HK-2 (cell line): ENCODE results near the gene PGC.
"Not testable (repeated sequence)": the region's sequence is repeated elsewhere in the genome, so short reads cannot be mapped to it uniquely, and the experiment has no call there.

Source experiments
- DNase-seq: peaks from one replicate; pipeline ENCODE4 v3.0.0-alpha.2; 2018; ENCODE audit not compliant: unreplicated experiment

The PGC gene

DNA sequence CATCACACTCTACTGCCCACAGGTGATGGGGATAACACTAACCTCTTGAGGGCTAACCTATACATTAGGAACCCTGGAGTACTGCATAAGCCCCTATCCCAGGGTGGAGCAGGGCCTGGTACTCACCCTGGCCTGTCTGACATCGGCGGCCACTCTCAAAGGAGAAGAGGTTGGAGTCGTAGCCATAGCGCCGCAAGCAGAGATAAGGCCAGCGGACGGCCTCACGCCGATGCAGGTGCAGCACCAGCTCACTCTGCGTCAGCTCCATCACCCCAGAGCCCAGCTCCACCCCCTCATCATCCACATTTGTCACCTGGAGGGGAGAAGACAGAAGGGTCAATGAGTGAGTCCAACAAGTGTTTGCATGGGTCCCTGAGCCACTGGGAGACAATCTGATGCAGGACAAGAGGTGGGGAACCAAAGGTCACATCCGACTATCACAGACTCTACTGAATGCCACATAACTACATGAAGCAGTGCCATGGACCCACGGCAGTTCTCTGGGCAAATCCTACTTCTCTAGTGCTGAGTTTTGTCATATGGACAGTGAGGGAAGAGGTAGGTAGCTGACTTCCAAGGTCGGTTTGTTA, 28.2 kb upstream of the PGC start:
- no peak for DNase-seq

DNA sequence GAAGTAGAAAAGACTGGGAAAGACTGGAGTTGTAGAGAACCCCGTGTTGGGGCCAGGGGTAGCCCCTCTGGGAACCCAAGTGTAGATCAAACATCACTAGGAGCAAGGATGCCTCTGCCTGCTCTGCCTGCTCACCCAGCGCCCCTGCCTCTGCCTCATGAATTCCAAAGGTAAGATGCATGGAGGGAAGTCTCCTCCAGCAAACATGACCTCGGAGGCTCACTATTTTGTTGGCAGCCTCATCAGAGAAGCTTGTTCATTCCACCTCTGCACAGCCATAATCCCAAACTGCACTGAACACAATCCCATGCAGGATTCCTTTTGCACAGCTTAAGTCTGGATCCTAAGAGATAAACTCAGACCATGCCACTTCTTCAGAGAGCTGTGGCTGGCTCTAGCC, 27.6 kb upstream of the PGC start:
- no peak for DNase-seq

DNA sequence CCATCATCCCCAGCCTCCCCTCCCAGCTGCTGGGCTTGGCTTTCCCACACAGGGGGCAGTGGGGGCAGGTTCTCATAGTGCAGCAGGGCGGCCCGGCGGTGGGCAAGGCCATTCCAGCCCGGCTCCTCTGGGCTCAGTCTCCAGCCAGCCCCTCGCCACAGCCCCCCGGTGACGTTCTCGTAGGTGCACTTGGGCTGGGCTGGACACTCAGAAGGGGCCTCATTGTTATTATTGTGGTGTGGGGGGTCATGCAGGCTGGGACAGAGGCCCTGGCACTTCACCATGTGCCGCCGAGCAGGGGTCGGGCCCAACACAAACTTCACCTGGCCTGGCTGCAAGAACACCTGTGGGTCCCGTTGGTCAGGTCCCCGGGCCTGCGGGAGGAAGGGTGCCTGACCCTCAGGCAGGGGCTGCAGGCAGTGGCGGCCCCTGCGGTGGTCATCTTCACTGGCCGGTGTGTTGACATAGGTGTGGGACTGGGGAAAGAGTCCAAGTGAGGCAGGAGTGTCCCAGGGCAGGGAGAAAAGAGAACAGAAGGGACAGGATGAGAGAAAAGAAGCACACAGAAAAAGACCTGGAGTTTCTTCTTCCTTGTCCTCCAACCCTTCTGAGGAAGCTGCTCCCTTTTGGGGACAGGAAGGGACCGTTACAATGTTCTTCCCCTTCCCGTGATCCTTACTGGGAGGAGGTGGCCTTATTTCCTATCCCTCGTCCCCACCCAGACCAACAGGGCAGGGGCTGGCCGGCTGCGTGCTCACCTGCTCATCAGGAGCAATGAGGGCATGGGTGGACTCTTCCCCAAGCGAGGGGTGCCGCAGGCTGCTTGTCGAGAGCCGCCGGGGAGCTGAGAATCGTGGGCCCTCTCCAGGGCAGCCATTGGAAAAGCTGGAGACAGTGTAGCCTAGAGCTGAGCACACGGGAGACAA, 24.1 kb upstream of the PGC start:
- no peak for DNase-seq

DNA sequence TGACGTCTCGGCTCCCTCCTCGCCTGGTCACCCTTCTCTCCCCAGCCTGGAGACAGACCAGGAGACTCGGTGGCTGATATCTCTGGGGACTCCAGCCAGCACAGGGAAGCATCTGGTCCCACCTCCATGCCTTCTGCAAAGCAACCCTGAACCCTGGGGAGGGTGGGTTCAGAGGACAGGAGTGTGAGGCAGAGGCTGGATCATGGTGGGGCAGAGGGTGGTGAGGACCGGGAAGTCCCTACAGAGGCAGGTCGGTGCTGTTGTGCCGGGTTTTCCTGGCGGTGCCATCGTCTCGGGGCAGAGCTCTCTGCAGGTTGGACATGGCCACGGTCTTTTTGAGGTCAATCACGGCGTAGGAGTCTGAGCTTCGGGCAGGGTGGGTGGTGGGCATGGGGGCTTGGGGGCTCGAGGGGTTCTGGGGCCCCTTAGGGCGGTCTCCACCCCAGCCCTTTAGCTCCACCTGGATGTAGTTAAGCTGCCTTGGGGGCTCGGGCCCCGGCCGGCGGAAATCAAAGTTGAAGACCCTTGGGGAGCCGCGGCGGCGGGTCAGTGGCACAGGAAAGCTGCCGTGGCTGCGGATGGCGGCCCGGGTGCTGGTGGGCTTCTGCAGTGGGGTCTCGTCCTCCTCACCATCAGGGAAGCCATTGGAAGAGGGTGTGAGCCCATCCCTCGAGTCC, 23.3 kb upstream of the PGC start:
- no peak for DNase-seq

DNA sequence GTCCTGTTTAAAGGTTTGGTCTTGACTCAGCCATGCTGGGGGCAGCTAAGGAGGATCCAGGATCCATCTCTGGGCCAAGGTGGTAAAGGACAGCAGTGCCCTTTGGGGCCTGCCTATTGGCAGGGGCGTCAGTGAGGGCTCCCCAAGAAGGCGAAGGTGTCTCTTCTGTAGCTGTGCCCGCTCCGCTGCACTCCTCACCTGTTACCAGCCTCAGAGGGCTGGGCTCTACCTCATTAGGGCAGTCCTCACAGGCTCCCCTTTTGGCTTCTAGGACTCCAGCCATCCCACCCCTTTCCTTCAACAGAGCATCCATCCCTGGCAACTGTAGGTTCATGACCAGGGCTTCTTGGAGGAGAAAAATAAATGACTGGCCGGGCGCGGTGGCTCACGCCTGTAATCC, 22.2 kb upstream of the PGC start:
- no peak for DNase-seq

DNA sequence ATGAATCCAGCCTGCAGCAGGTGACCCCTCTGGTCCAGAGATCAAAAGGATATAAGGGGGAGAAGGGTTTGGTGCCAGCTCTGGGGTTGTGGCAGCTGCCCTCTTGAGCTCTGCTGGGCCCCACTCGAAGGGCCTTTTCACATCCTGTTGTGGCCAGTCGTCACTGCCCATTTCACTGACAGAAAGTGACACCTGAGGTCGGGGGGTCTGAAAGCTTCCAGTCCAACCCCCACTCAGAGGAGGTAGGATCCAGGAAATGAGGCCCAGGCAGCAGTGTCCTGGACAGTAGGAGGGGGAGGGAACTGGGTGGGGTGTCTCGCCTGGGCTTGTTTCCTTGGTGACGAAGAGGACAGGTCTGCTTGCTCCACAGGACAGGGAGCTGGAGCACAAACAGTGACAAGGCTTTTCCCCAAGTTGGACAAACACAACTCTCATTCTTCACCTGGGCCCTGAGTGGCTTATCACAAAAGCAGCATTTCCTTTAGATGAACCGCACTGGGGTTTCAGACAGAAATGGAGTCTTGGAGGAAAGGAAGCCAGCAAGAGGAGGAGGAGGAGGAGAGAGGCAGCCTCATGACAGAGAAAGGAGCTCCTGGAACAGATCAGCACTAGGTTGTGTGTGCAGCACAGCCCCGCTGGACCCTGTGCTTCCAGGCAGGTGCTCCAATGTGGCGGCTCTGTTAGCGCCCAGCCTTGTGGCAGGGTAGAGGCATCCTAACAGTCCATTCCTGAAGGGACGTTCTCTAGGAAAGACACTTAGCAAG, 21.5 kb upstream of the PGC start:
- no peak for DNase-seq

DNA sequence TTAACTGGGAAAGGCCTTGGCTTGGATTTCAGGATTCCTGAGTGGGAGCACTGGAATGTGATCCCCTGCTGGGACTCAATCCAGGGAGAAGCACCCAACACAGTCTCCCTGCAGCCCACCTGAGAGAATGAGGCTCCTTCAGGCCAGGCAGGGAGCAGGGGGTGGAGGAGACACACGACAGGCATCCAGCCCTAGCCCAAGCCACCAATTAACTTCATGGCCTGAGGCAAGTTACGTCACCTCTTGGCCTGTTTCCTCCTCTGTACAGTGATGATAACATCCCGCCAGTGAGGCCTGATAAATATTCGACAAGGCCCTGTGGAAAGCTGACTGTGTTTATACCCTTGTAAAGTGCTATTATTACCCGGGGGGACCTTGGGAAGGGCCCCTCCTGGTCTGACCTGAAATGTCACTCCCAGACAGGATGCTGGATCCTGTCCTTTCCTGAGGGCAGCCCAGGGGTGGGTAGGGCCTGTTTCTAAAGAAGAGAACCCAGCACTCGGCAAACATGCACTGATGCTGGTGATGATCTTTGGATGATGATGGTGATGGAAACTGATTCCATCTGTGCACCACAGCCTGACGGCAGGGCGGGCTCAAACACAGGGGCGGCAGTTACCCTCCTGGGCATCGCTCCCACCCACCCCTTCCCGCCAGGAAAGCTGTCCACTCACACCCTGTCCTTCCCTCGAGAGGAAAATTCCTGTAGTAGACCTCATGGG, 20.1 kb upstream of the PGC start:
- no peak for DNase-seq

DNA sequence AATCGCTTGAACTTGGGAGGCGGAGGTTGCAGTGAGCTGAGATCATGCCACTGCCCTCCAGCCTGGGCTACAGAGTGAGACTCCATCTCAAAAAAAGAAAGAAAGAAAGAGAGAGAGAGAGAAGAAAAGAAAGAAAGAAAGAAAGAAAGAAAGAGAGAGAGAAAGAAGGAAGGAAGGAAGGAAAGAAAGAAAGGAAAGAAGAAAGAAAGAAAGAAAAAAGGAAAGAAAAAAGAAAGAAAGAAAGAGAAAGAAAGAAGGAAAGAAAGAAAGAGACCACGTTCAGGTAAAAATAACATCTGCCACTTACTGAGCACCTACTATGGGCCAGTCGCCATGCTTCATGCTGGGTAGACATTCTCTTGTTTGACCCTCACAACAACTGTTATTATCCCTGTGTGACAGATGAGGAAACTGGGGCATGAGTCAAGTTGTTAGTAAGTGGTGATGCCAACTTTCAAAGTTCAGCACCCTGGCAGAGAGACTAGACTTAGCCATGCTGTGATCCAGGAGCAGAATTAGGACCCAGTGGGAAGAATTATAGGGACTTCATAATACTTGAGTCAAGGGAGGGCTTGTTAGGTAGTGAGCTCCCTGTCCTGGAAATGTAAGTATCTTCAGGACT, 19.0 kb upstream of the PGC start:
- DNase-seq = not testable (repeated sequence)

DNA sequence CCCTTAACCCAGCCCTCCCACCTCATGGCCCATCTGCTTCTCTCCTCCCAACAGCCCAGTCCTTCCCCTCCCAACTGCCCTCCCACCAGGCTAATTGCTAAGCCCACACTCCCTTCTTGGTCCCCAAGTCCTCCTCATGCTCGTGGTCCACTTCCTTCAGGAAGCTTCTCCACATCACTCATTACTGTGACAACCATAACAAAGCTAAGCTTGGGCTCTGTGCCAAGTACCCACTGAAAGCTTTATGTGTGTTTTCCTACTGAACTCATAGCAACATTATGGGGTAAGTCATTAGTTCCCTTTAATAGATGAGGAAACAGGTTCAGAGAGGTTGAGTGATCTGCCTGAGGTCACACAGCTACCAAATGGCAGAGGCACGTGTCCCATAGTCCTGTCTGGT, 16.3 kb upstream of the PGC start:
- no peak for DNase-seq

DNA sequence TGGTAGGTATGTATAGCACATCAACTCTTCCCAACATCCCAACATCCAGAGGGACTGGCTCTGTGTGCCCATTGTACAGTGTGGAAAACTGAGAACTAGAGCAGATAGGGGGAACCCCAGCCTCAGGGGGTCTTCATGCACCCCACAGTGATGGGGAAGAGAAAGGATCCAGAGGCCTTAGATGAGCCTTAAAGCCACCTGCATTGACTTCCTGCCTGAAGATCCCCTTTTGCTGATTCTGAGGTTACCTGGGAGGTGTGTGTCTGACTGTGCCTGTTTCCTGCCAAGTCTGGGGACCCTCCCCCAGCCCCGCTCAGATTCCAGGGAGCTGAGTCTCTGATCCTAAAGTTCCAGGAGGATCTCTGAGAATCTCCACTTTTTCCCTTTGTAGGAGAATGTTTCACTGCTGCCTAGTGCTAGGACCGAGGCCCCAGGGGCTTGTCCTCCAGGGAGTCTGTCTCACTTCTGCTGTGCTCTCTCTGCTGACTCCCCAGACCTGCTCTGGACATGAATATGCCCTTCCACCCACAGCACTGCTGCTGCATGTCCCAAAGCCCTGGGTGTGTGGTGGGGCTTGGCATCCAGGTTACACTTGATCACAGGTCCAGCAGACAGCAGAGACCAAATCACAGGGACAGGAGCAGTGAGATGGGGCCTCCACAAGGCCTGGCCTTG, 12.8 kb upstream of the PGC start:
- no peak for DNase-seq

DNA sequence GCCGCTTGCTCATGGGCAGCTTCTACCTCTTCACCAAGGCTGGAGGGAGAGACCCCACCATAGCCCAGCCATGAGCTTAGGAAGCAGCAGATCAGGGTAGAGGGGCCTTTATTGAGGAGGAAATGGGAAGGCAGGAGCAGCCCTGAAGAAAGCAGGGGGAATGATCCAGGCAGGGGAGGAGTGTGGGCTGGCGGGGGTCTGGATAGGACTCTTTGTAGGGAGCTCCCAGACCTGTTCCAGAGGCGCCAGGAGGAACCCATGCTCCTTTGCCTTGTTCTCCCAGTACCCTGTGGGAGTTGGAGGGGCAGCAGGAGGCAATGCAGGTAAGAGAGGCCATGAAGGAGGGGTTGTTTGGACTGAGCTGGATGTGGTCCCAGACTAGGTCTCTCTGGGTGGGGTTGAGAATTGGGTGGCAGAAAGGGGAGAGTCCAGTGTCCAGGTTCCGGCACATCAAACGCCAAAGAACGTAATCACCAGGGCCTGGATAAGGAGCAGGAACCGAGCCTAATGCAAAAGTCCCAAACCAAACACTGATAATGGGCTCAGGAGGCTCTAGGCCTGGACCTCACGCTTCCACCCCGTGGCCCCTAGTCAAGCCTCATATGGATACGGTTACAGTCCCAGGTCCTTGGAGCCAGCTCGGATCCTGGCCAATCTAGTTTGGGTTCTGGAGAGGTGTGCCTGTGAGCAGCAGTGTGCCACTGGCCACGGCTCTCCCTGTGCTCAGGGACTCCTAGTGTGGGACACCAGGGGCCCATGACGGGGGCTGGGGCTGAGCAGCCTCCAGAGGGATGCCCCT, 12.1 kb upstream of the PGC start:
- DNase-seq = no peak

DNA sequence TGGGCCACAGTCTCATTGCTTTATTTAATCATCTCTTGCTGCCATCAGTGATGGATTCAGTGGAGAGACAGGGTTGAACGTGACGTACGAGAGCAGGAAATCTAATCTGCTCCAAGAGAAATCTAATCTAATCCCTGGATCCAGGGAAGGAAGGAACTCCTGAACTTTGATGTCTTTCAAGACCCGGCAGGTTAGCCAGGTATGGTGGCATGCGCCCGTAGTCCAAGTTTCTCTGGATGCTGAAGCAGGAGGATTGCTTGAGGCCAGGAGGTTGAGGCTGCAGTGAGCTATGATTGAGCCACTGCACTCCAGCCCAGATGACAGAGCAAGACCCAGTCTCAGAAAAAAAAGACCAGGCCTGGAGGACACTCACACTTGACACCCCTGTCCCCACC, 11.4 kb upstream of the PGC start:
- DNase-seq = no peak

DNA sequence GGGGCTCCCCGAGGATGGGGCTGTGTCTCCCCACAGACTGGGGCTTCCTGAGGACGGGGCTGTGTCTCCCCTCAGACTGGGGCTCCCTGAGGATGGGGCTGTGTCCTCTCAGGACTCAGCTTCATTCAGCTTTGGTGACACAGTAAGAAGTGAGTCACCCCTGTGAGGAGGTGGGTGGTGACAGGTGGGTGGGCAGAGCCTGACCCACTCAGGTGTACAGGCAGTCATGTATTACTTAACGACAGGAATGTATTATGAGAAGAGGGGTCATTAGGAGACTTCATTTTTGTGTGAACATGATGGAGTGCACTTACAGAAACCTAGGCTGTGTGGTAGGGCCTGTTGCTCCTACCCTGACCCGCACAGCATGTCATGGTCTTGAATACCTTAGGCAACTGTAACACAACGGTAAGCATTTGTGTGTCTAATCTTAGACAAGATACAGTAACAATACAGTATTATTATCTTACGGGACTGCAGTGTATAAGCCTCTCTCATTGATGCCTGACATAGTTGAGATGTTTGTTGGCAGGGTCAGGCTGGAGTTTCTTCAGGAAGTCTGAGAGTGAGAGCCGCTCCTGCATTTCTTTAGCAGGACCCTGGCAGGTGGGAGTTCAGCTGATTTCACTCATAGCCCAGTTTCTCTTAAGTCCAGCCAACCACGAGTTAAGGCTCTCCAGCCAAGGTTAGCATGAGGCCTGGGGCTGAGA, 10.9 kb upstream of the PGC start:
- DNase-seq = no peak

DNA sequence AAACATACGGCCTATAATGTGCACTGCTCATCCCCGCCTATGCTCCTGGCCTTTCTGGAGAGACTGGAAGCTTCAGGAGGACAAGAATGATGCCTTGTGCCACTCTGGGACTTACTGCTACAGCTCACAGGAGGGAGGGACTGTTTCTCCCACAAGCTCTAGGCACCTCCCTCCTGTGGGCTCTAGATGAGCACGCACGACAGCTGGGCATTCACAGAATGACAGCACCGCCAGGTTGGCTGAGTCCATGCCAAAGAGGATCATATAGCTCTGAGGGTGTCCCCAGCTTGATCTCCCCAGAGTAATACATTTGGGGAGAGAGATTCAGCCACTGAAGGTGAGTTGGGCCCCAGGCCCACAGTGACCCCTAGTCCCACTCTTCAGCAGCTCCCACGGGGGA, 10.1 kb upstream of the PGC start:
- DNase-seq = no peak

DNA sequence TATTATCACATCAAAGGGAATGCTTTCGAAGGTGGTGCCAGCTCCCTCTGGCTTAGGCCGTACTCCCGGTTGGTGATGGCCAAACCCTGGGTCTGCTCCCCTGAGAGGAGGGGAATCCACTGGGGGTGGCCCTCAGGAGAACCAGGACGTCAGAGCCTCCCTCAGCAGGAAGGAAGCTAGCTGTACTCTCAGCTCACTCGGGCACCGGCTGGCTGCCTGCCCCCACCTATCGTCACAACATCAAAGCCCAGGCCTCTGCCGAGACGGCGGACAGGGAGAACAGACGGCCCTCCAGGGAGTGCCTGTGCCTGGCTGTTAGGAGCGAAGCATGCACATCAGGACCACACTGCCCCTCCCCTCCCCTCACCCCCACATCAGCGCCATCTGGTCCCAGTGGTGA, 9.2 kb upstream of the PGC start:
- DNase-seq = no peak

DNA sequence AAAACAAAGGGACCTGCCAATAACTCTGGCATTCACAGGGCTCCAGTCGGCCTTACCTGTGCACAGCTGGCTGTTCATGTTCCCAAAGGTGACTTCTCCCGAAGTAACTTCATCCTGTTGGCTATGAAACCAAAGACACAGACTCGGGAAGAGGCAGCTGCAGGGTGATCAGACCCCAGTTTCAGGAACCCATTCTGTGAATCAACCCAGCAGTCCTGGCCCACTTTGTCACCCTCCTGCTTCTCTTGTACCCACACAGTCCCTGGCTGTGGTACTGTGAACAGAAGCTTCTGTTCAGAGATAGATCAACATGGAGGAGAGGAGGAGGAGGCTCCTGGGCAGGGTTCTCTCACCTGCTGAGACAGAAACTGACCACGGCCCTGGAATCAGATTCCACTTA, 8.7 kb upstream of the PGC start:
- no peak for DNase-seq

DNA sequence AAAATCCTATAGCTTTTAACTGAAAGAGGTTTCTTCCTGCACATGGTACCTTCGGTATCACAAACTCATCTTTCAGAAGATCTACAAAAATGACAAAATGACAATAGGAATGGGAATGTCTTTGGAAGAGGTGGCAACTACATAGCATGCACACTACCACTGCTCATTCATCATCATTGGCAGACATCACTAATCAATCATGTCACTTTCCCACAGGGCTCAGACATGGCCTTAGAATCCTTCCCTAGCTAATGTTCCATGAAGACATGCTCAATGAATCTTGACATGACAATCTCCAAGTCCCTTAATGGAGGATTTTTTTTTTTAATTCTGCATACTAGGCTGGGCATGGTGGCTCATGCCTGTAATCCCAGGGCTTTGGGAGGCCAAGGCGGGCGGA, 3.2 kb upstream of the PGC start:
- no peak for DNase-seq

DNA sequence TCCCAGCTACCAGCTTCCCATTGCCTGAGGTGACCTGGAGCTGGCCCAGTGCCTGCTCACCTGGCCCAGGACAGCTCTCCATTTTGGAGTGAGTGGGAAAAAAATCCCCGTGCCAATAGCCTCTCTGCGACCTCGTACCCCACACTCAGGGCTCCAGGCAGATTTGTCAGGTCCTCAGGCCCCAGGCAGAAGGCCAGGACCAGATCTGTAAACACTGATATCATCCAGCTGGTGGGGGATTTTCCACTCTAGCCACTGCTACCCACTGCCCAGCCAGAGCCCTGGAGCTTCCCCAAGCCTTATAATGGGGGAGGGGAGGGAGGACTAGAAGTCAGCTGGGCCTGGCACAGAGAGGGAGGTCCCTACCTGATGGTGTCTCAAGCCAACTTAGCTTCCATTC, 1.3 kb upstream of the PGC start:
- no peak for DNase-seq

DNA sequence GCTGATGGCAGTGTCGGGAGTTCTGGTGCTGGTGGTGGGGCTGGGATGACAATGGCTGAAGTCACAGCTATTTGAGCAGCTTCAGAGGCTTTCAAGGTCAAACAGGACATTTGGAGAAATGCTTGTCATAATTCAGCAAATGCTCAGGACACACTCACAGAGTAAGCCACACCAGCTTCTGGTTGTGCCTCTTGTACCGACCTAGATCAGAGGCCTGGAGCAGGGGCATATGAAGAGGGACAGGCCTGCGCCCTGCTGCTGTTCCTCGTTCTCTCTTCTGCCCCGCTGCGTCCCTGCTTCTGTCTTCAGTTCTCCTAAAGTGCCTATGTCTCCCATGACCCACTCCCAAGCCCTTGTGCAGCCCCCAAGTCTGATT, 893 bp upstream of the PGC start:
- DNase-seq = no peak
